T-helper 1 cell (primary cell): Measurements from ENCODE around the gene SPG7.
A peak's percentile ranks its signal among the peaks of the same experiment; 100 is the strongest.
"Not testable (repeated sequence)": the region's sequence is repeated elsewhere in the genome, so short reads cannot be mapped to it uniquely, and the experiment has no call there.

Experiments
- DNase-seq, 5 donors: peaks; one replicate each; pipeline ENCODE4 v3.0.0-alpha.2; 2012 to 2020

The SPG7 gene

DNA sequence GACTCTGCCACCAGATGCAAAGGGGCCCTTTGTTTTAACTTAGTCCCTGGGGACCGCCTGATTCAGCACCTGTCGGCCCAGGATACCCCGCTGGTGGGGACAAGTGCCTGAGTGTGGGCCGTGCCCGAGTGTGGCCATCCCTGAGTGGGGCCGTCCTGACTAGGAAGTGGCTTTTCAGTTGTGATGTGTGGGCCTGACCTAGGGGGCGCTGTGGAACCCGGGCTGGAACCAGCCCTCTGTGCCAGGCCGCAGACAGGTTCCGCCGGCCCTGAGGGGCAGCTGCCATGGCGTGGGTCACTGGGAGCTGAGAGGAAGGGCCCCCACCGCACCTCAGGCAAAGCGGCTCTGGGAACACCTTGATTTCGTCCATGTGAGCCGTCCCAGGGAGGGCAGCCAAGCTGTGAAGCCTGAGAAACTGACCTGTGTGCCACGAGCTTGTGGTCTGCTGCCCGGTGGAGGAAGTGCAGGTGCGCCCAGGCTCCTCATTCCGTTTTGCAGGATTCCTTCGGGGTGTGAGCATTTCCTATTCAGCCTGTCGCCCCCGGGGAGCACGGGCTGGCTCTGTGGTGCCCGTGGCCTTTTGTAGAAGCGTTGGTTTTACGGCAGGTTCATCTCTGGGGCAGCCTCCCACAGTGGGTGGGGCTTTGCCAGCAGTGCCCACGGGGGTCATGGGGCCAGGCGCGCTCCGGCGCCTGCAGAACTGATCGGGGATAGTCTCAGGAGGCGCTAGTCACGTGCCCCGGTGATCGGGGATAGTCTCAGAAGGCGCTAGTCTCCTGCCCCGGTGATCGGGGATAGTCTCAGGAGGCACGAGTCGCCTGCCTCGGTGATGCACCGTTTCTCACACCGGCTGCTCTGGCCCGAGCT lies 57.5 kb downstream of the SPG7 start:
- DNase-seq: peak in 2 of 5 donors; percentile 31 to 48

- DNase-seq: no peak
These were observed 59.7 kb downstream of the SPG7 start for GRCh38 chr16:89567656-89568594.

DNA sequence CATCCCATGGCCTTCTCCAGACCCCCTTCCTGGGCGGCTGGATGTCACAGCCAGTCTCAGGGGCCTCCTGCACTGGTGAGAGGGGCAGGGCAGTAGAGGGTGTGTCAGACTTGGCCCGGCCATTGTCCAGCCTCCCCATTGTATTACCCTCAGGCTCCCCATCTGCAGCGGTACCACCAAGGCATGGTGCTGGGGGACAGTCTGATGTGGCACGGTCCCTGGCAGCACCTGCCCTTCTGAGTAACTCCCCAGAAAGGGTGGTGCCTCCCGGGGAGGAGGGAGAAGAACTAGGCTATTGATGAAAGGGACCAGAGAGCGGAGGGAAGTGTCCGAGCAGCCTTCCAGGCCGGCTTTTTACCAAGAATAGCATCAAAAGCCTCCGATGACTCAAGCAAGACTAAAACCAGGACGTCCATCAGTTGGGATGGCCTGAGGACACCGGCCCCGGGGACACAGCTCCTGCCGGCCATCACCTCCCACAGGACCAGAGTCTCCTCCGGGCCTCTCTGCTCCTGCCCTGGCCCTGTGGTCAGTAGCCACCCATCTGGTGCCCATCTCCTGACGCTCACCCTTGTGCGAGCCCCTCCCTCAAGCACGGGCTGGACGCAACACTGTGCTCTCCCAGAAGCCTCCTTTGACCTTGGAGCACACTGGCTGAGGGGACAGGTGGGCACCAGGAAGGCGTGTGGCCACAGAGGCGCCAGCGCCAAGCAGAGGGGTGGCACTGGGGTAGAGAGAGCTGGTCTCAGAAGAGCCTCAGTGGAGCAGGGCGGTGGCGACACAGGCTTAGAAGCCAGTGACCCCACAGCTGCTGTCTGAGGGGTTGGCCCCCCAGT lies 61.5 kb downstream of the SPG7 start:
- DNase-seq: no peak

GRCh38 chr16:89570342-89570923 lies 62.2 kb downstream of the SPG7 start:
- no peak for DNase-seq

DNA sequence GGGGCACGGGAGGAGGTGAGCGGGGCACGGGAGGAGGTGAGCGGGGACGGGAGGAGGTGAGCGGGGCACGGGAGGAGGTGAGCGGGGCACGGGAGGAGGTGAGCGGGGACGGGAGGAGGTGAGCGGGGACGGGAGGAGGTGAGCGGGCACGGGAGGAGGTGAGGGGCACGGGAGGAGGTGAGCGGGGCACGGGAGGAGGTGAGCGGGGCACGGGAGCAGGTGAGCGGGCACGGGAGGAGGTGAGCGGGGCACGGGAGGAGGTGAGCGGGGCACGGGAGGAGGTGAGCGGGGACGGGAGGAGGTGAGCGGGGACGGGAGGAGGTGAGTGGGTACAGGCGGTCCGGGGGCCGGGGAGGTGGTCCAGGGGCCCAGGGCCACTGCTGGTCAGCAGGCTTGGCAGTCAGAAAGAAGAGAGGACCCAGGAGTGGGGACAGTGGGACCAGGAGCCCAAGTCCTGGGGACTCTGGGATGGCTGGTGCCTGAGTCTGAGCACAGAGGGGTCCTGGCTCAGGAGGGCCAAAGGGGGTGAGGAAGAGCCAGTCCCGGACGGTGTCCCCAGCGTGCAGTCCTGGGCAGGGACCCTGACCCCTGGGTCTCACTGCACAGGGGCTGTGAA lies 62.9 kb downstream of the SPG7 start:
- DNase-seq: not testable (repeated sequence)

GRCh38 chr16:89571636-89572035 lies 63.4 kb downstream of the SPG7 start:
- no peak for DNase-seq

GRCh38 chr16:89572073-89572484 lies 63.9 kb downstream of the SPG7 start:
- DNase-seq: no peak

DNA sequence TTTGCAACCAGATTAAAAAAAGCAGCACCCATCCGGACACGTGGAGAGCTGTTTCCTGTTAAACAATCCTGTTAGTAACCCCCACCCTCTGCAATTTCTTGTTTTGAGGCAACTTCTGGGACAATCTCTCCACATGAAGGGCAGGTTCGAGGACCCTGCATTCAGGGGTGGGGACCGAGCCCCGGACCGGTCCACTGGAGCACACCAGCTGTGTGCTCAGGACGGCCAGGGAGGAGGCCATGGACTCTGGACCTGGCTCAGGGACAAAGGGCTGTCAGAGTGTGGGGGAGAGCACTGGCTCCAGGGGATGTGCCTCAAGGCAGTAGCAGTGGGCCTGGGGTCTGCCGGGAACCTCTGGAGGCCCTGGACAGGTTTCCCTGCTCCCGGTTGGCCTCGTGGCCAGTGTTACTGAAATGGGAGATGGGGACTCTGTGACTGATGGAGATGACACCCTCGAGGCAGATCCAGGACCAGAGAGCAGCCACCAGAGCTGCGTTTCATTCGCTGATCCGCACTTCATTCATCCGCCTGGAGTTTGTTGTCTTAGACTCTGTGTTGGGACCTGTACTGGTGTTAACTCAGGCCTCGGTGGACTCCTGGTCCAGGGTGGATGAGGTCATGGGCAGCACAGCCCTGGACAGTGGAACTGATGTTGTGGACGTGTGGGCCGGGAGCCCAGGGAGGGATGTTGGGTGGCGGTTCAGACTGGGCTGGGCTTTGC lies 64.4 kb downstream of the SPG7 start:
- no peak for DNase-seq

DNA sequence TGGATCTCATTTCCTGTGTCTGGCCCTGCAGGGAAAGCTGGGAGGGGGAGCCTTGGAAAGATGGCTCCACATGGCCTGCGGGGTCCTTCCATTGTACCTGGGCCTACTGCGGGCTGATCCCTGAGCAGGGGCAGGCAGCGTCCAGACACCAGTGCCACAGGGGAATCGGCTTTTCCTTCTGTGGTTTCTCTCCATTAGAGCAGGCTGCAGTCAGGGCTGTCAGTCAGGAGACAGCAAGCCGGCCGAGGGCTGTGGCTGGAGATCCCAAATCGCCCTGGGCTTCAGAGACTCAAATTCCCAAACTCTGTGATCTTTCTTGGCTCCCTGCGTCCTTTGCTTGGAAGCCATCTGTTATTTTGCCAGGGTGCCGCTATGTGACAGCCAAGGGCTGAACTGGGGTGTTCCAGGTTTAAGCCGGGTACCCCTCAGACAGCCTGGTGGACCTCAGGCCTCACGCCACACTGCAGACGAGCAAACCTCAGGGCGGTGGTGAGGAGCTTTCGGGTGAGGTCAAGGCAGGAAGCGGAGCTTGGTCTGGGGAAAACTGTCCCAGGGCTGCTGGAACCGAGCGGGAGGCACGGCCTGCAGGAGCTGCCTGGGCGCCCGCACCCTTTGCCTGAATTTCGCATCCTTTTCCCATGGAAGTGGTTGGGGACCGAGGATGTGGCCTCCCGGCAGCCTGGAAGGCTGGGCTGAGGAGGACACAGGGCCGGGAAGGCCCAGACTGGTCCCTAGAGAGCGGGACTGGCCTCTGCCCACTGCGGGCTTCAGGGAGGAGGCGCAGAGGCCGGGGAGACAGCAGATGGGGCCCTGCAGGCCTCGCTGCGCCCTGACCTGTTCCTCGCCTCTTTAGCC lies 65.8 kb downstream of the SPG7 start:
- no peak for DNase-seq

GRCh38 chr16:89574681-89575246 lies 66.6 kb downstream of the SPG7 start:
- peak in 3 of 5 donors; percentile 38 to 52 (median 50) for DNase-seq

DNA sequence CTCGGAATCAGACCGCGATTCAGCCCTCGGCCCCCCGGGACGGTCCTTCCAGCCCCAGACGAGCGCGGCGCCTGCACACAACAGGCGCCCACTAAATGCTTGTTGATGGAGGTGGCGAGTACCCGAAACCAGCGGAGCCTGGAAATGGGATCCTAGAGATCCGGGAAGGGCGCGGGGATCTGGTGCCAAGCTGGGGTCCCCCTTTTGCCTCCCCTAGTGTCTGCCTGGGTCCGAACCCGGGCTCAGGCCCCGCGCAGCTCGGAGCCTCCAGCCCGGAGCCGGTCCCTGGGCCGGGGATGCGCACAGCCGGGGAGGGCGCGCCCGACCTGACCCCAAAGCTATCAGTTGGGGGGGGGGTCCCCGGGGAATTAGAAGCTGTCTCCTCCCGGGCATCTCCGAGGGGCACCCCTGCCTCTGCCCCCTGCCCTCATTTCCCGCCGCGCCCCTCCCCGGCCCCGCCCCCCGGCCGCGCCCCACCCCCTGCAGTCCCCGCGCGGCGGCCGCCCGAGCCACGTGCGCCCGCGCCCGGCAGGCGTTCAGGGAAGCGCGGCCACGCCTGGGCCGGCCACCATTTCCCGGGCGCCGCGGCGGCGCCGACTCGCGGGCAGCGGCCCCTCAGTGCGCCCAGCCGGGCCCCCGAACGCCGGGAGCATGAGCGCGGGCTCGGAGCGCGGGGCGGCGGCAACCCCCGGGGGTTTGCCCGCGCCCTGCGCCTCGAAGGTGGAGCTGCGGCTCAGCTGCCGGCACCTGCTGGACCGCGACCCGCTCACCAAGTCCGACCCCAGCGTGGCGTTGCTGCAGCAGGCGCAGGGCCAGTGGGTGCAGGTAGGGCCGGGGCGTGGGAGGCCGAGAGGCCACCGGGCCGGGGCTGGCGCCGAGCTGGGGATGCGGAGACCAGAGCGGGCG lies 67.3 kb downstream of the SPG7 start, which contains the start of gene CPNE7:
CPNE7 (plus strand) TSS at position 512 of the 906 bp plus-strand sequence; CDS start at position 652, 140 bp downstream.
- DNase-seq: no peak

DNA sequence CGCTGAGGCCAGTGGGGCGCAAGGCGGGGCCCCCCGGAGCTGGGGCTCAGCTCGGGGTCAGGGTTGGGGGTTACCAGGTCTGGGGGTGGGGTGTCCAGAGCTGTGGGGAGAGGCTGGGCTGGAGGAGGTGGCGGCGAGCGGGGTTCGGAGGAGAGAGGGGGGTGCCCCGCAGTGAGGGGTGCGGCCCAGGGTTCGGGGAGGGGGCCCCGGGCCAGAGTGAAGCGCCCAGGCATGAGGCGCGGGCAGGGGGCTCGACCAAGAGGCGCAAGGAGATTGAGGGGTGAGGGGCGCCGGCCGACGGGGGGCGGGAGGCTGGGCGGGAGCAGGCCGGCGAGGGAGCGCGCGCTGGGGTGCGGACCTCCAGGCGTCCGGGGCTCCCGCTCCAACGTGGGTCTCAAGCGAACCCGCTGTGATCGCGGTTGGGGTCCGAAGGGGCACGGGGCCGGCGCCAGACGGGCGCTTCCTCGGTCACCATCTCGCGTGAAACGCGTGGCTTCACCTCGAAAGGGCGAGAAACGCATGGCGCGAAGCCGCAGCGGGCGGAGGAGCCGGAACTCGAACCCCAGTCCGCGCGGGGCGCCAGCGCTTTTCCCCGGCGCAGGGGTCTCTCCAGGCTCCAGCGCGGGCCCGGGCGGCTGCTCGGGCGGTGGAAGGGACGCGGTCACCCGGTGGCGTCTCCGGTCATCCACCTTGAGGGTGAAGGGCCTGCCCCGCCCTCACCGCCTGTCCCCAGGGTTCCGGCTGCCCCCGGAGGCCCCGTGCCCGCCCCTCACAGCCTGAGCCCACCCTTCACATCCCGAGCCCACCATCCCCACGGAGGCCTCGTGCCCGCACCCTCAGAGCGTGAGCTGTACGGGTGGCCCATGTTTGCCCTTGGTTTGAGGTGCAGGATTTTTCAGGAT lies 68.2 kb downstream of the SPG7 start:
- DNase-seq: no peak

GRCh38 chr16:89577055-89577759 lies 69.0 kb downstream of the SPG7 start:
- DNase-seq: no peak

DNA sequence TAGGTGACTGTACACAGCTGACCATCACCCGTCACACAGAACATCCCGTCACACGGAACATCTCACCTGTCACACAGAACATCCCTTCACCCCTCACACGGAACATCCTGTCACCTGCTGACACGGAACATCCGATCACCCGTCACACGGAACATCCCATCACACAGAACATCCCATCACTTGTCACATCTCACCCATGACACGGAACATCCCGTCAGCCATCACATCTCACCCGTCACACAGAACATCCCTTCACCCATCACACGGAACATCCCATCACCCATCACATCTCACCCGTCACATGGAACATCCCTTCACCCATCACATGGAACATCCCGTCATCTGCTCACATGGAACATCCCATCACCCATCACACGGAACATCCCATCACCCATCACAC lies 71.1 kb downstream of the SPG7 start:
- DNase-seq: no peak

- no peak for DNase-seq
These were observed 73.0 kb downstream of the SPG7 start for GRCh38 chr16:89581045-89581695.
